Ammon's horn (tissue), 1 donor: ENCODE measurements around the gene IRX2.

Experiments used
- DNase-seq: peaks from one replicate; pipeline ENCODE4 v3.0.0-alpha.2; 2016; ENCODE audit warnings: low spot score

Gene IRX2

GRCh38 chr5:2755681-2756171, 4.2 kb upstream of the IRX2 start:
- no peak for DNase-seq

- DNase-seq, result no peak
These were observed 3.7 kb upstream of the IRX2 start for GRCh38 chr5:2755076-2755680.

GRCh38 chr5:2754581-2755075, 3.2 kb upstream of the IRX2 start:
- DNase-seq, result no peak

GRCh38 chr5:2753452-2754420, 2.3 kb upstream of the IRX2 start:
- DNase-seq, result no peak

- no peak for DNase-seq
These were observed 1.5 kb upstream of the IRX2 start for GRCh38 chr5:2752821-2753439.

- DNase-seq, result no peak
These were observed 763 bp upstream of the IRX2 start for GRCh38 chr5:2752059-2752820.

- DNase-seq, result no peak
These were observed 566 bp downstream of the IRX2 start for GRCh38 chr5:2750758-2751464.

- no peak for DNase-seq
These were observed 1.3 kb downstream of the IRX2 start for GRCh38 chr5:2750026-2750757.

- DNase-seq, result no peak
These were observed 1.9 kb downstream of the IRX2 start for GRCh38 chr5:2749514-2750025.

GRCh38 chr5:2748861-2749513, 2.5 kb downstream of the IRX2 start:
- DNase-seq, result no peak

- DNase-seq, result no peak
These were observed 3.2 kb downstream of the IRX2 start for GRCh38 chr5:2748179-2748860.

GRCh38 chr5:2747363-2748162, 3.9 kb downstream of the IRX2 start:
- DNase-seq, result no peak

GRCh38 chr5:2746561-2747032, 4.9 kb downstream of the IRX2 start:
- no peak for DNase-seq

- DNase-seq, result no peak
These were observed 7.0 kb downstream of the IRX2 start for GRCh38 chr5:2744485-2744884.

GRCh38 chr5:2742921-2743679, 8.4 kb downstream of the IRX2 start:
- DNase-seq, result no peak

- DNase-seq, result no peak
These were observed 9.5 kb downstream of the IRX2 start for GRCh38 chr5:2741956-2742355.

GRCh38 chr5:2740876-2741555, 10.5 kb downstream of the IRX2 start:
- no peak for DNase-seq
